ENCODE measurements around the gene TSPAN18.

DNA sequence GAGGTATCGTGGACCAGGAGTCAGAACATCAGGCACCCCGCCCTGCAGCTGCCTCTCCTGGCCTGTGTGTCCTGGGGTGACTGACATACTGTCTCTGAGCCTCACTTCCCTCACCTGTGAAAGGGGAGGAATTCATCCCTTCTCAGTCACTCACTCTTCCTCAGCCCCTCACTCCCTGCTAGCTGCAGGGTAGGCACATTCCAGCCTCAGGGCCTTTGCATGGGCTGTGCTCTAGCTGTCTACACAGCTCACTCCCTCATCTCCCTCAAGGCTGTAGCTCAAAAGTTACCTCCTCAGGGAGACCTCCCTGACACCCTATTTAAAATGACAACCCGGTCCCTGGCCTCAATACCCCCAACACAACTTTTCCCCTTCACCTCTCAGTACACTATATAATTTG, 221.4 kb downstream of the TSPAN18 start:
- TF ChIP-seq EZH2phosphoT487 (IDR thresholded peaks at IDR 0.05; ENCODE audit: insufficient read depth, low read depth) (no peak), EZH2 (IDR thresholded peaks at IDR 0.05; ENCODE audit: insufficient read depth, poor library complexity, severe bottlenecking) (no peak)

All from GM23248 (cell line).